ENCODE results near the gene SLC8A1.

DNA sequence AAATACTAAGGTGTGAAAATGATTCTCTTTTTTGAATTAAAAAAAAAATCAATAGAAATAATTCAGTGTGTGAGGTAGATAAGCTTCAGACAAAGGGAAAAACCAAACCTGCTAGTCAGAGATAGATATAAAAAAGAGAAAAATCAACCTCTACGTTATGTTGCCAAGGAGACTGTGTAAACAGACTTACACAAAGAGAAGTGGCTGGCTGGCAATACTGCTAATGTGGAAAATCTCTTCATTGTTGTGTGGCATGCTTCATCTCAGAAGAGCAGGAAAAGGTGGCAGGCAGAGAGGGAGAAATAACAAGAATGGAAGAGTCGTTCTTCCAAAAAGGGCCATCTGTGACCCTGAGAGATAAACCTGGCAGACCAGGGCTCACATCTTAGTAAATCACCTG, 200.8 kb downstream of the SLC8A1 start:
- TF ChIP-seq CTCF (IDR thresholded peaks at IDR 0.05) = no peak
- no peak for TF ChIP-seq POLR2A (IDR thresholded peaks at IDR 0.05)

All from Peyer's patch (tissue), 4 donors.